Astrocyte (in vitro differentiated cells and primary cell): ENCODE measurements around the gene CLK4. TPM values are rescaled to one million over a fixed set of nuclear protein-coding genes. Genes with fewer than 3 reads are reported as not detected.
A peak's percentile ranks its signal among the peaks of the same experiment; 100 is the strongest.
"Not testable (repeated sequence)": the region's sequence is repeated elsewhere in the genome, so short reads cannot be mapped to it uniquely, and the experiment has no call there.

ENCODE experiments used
- DNase-seq: peaks from one replicate; pipeline ENCODE4 v3.0.0-alpha.2; 2010; ENCODE audit warnings: low read depth
- FAIRE-seq: peaks from 2 replicates; lab custom pipeline; 2011; peaks lifted over from hg19 to GRCh38; lab: Jason Lieb, UNC
- H2AFZ ChIP-seq: 2 replicates; pipeline ENCODE4 v1.6.0; 2012; ENCODE audit warnings: low read depth, low read length, inconsistent platforms
- H3K27ac ChIP-seq: 2 replicates; pipeline ENCODE4 v1.5.1; 2011; ENCODE audit warnings: low read depth, low read length, inconsistent platforms
- H3K27me3 ChIP-seq: 2 replicates; pipeline ENCODE4 v1.6.0; 2011; ENCODE audit warnings: low read length, inconsistent platforms; ENCODE audit not compliant: insufficient read depth
- H3K36me3 ChIP-seq: 2 replicates; pipeline ENCODE4 v1.5.1; 2011; ENCODE audit warnings: low read length, inconsistent platforms; ENCODE audit not compliant: insufficient read depth
- H3K4me1 ChIP-seq: 2 replicates; pipeline ENCODE4 v1.5.1; 2011; ENCODE audit warnings: low read length, inconsistent platforms; ENCODE audit not compliant: insufficient read depth
- H3K4me2 ChIP-seq: 2 replicates; pipeline ENCODE4 v1.6.0; 2012; ENCODE audit warnings: low read length, inconsistent platforms
- H3K4me3 ChIP-seq: 2 replicates; pipeline ENCODE4 v1.5.1; 2011; ENCODE audit warnings: low read depth, mild to moderate bottlenecking, low read length, inconsistent platforms; ENCODE audit not compliant: insufficient read depth
- H3K79me2 ChIP-seq: 2 replicates; pipeline ENCODE4 v1.6.0; 2012; ENCODE audit warnings: mild to moderate bottlenecking, low read length, inconsistent platforms; ENCODE audit not compliant: insufficient read depth
- H3K9ac ChIP-seq: 2 replicates; pipeline ENCODE4 v1.6.0; 2012; ENCODE audit warnings: mild to moderate bottlenecking, low read length, inconsistent platforms
- H3K9me3 ChIP-seq: 2 replicates; pipeline ENCODE4 v1.5.1; 2012; ENCODE audit warnings: low read depth, mild to moderate bottlenecking, low read length, inconsistent platforms; ENCODE audit not compliant: insufficient read depth
- H4K20me1 ChIP-seq: 2 replicates; pipeline ENCODE4 v1.6.0; 2012; ENCODE audit warnings: low read length, inconsistent platforms; ENCODE audit not compliant: insufficient read depth
- H3K27ac Mint-ChIP-seq: one replicate; pipeline ENCODE4 v1.8.0; 2021; ENCODE audit warnings: mild to moderate bottlenecking, mixed read lengths; ENCODE audit not compliant: unreplicated experiment
- H3K27me3 Mint-ChIP-seq: one replicate; pipeline ENCODE4 v1.8.0; 2021; ENCODE audit warnings: low read depth, mixed read lengths; ENCODE audit not compliant: unreplicated experiment
- H3K36me3 Mint-ChIP-seq: one replicate; pipeline ENCODE4 v1.8.0; 2021; ENCODE audit warnings: low read depth, mixed read lengths; ENCODE audit not compliant: unreplicated experiment
- H3K4me1 Mint-ChIP-seq: one replicate; pipeline ENCODE4 v1.8.0; 2021; ENCODE audit warnings: low read depth, mixed read lengths; ENCODE audit not compliant: unreplicated experiment
- H3K4me3 Mint-ChIP-seq: one replicate; pipeline ENCODE4 v1.8.0; 2021; ENCODE audit warnings: mild to moderate bottlenecking, moderate library complexity, mixed read lengths; ENCODE audit not compliant: unreplicated experiment
- H3K9me3 Mint-ChIP-seq: one replicate; pipeline ENCODE4 v1.8.0; 2021; ENCODE audit warnings: mild to moderate bottlenecking, mixed read lengths; ENCODE audit not compliant: unreplicated experiment
- CTCF ChIP-seq: IDR thresholded peaks from 2 replicates; pipeline ENCODE4 v1.5.1; 2011; ENCODE audit warnings: low read depth, mild to moderate bottlenecking, inconsistent platforms, low read length, moderate library complexity; ENCODE audit not compliant: insufficient read depth
- EZH2 ChIP-seq: IDR thresholded peaks from 2 replicates; pipeline ENCODE4 v1.6.1; 2012; ENCODE audit warnings: mild to moderate bottlenecking, low read length, inconsistent platforms; ENCODE audit not compliant: insufficient read depth
- total RNA-seq: library from RNA; stranded (reverse); gene quantifications from 2 replicates; pipeline ENCODE4 v1.2.1, GENCODE V29; 2021

The CLK4 gene
- total RNA-seq, 1 donor from 2014 or later: 16.5 TPM

DNA sequence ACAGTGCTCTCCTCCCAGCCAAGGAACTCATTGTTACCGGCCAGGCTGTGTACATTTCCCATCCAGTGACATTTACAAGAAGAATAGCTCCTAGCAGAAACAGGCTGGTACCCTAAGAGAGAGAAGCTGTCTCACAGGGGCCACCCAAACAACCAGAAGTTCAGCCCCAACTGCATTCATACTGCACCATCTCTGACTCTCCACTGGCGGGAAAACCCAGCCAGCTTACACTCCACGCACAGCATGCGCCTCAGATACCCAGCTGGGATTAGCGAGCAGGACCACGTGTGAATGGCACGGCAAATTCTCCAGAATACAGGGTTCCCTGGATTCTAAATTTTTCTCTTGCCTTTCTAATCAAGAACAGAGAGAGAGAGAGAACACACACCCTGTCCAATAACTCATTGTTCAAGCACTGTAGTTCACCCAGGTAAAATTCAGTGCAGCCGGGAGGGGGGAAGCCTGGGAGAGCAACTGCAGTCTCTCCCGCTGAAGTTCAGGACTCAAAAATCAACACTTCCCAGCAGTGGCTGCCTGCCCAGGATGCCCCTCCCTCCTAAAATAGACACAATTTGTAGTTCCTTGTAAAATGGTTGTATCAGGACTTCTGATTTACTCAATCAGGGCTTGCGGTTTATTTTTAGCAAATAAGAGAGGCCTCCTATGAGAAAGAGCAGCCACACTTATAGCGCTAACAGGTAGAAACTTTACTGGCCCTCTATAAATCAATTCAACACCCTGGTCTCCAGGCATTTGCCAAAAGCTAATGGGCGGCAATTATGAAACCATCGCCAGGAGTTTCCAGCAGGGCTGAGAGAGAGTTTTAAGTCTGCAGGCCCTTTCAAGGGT, 38.9 kb downstream of the CLK4 start:
- no peaks in the 10 kb centered on the region for H3K36me3 Mint-ChIP-seq
- H3K4me1 ChIP-seq: no peaks in the 10 kb centered on the region
- TF ChIP-seq CTCF (no peak), EZH2 (no peak)
- H3K4me1 Mint-ChIP-seq: no peaks in the 10 kb centered on the region
- peaks cover 52% of the 10 kb centered on the region for H3K27me3 Mint-ChIP-seq
- peaks cover 39% of the 10 kb centered on the region for H3K27me3 ChIP-seq
- no peak overlapping the region for H3K9ac ChIP-seq
- no peaks in the 10 kb centered on the region for H3K36me3 ChIP-seq
- FAIRE-seq (no peak), DNase-seq (no peak)
- peaks cover 4% of the 10 kb centered on the region for H4K20me1 ChIP-seq
- no peak overlapping the region for H3K27ac ChIP-seq
- H3K4me3 ChIP-seq: no peak overlapping the region
- no peak overlapping the region for H3K27ac Mint-ChIP-seq
- no peaks in the 10 kb centered on the region for H3K9me3 Mint-ChIP-seq
- no peaks in the 10 kb centered on the region for H3K79me2 ChIP-seq
- H3K4me3 Mint-ChIP-seq: no peak overlapping the region
- no peak overlapping the region for H2AFZ ChIP-seq
- peaks cover 3% of the 10 kb centered on the region for H3K9me3 ChIP-seq
- H3K4me2 ChIP-seq: no peak overlapping the region

DNA sequence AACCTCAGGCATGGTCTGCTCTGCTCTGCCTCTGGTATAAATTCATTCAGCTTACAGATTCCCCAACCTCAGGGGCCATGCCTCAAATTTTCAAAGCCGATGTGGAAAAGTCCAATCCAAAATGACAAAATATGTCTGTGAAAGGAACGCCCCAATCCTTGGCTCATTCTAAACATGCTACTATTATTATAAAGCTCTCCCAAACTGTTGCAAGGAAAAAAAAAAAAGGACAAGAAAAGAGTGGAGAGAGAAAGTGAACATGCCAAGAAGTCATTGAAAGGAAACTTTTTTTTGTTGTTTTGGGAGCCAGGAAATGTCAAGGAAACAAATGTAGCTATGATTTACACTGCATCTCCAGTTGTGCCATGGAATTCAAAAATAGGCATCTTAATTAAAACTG, 40.5 kb downstream of the CLK4 start:
- DNase-seq (no peak), FAIRE-seq (no peak)
- peaks cover 39% of the 10 kb centered on the region for H3K27me3 ChIP-seq
- H3K9ac ChIP-seq: no peak overlapping the region
- peaks cover 4% of the 10 kb centered on the region for H4K20me1 ChIP-seq
- H3K27ac ChIP-seq: no peak overlapping the region
- H2AFZ ChIP-seq: no peak overlapping the region
- no peak overlapping the region for H3K4me2 ChIP-seq
- H3K36me3 ChIP-seq: no peaks in the 10 kb centered on the region
- no peak overlapping the region for H3K4me3 ChIP-seq
- Mint-ChIP-seq H3K9me3 (no peaks in the 10 kb centered on the region), H3K4me1 (no peaks in the 10 kb centered on the region), H3K36me3 (no peaks in the 10 kb centered on the region), H3K4me3 (no peak overlapping the region), H3K27ac (no peak overlapping the region), H3K27me3 (peaks cover 61% of the 10 kb centered on the region)
- H3K9me3 ChIP-seq: peaks cover 3% of the 10 kb centered on the region
- H3K79me2 ChIP-seq: no peaks in the 10 kb centered on the region
- H3K4me1 ChIP-seq: no peaks in the 10 kb centered on the region
- TF ChIP-seq EZH2: no peak
- no peak for TF ChIP-seq CTCF

GRCh38 chr5:178585421-178585820, 41.4 kb downstream of the CLK4 start:
- not testable (repeated sequence) for H3K4me1 ChIP-seq, H3K79me2 ChIP-seq, H3K9ac ChIP-seq, H3K4me1 Mint-ChIP-seq, H3K4me3 Mint-ChIP-seq, H3K36me3 Mint-ChIP-seq, H3K36me3 ChIP-seq, H4K20me1 ChIP-seq, H3K9me3 Mint-ChIP-seq, H3K4me3 ChIP-seq, H2AFZ ChIP-seq, H3K9me3 ChIP-seq, H3K4me2 ChIP-seq, H3K27ac ChIP-seq
- H3K27me3 ChIP-seq: peaks cover 30% of the 10 kb centered on the region
- FAIRE-seq: peak; percentile 84
- Mint-ChIP-seq H3K27me3 (peaks cover 67% of the 10 kb centered on the region), H3K27ac (peak overlapping the region; percentile 53)
- peak; percentile 17 for DNase-seq
